Esophagus muscularis mucosa (tissue), 4 donors: ENCODE measurements around the gene CCL8. TPM values are rescaled to one million over a fixed set of nuclear protein-coding genes. Genes with fewer than 3 reads are reported as not detected.
A peak's percentile ranks its signal among the peaks of the same experiment; 100 is the strongest.
"Not testable (repeated sequence)": the region's sequence is repeated elsewhere in the genome, so short reads cannot be mapped to it uniquely, and the experiment has no call there.

ENCODE experiments used
- DNase-seq: peaks from one replicate; pipeline ENCODE4 v3.0.0-alpha.2; 2017; ENCODE audit errors: extremely low spot score
- H3K27ac ChIP-seq, 4 donors: fragments of 200-600 bp; sonication (generic); replicated peaks in 1 of 4; 1 replicate in 3 of 4; 2 replicates in 1 of 4; pipeline ENCODE4 v1.5.1; 2016 to 2019; ENCODE audit warnings: mild to moderate bottlenecking in 1 of 4
- H3K27me3 ChIP-seq, 4 donors: fragments of 200-600 bp; sonication (generic); one replicate each; pipeline versions ENCODE4 v1.5.1 to v1.6.0; 2016 to 2019
- H3K36me3 ChIP-seq, 4 donors: fragments of 200-600 bp; sonication (generic); one replicate each; pipeline ENCODE4 v1.5.1; 2016 to 2019
- H3K4me1 ChIP-seq, 4 donors: fragments of 200-600 bp; sonication (generic); one replicate each; pipeline ENCODE4 v1.5.1; 2016 to 2019
- H3K4me3 ChIP-seq, 4 donors: fragments of 200-600 bp; sonication (generic); 1 replicate in 2 of 4; 2 replicates in 2 of 4; pipeline ENCODE4 v1.5.1; 2016 to 2019; ENCODE audit warnings: mild to moderate bottlenecking in 4 of 4, moderate library complexity in 1 of 4
- H3K9me3 ChIP-seq, 4 donors: fragments of 200-600 bp; sonication (generic); 1 replicate in 3 of 4; 2 replicates in 1 of 4; pipeline ENCODE4 v1.5.1; 2016 to 2019
- CTCF ChIP-seq, 3 experiments: fragments of 200-600 bp in 2 of 3; fragments of 450-650 bp in 1 of 3; sonication (generic) in 2 of 3; IDR thresholded peaks; one replicate each; pipeline ENCODE4 v1.5.1; 2017 to 2019; ENCODE audit warnings: antibody characterized with exemption in 3 of 3, mild to moderate bottlenecking in 2 of 3, moderate library complexity in 1 of 3
- EP300 ChIP-seq: sonication (generic); formaldehyde crosslinking; IDR thresholded peaks from one replicate; pipeline ENCODE4 v1.6.1; 2017; ENCODE audit warnings: antibody characterized with exemption
- POLR2A ChIP-seq: fragments of 450-650 bp; IDR thresholded peaks from one replicate; pipeline ENCODE4 v1.6.1; 2017; ENCODE audit warnings: antibody characterized with exemption, moderate library complexity, mild to moderate bottlenecking, low read depth
- POLR2AphosphoS5 ChIP-seq, 2 donors: sonication (generic); formaldehyde crosslinking; IDR thresholded peaks; one replicate each; pipeline ENCODE4 v1.6.1; 2017; ENCODE audit warnings: antibody characterized with exemption in 2 of 2
- WGBS: methylation state at CpG from one replicate; pipeline ENCODE4 v1.1.5; 2018; 5-methylcytosine and 5-hydroxymethylcytosine counted together
- intact Hi-C: fragments of 100-400 bp; cut with DNase I; formaldehyde crosslinking; loops from one replicate; pipeline ENCODE4 v1.15.1; 2023
- total RNA-seq, 4 donors: library from RNA; depleted of rRNA; stranded (reverse); fragments of >200 nt; gene quantifications; one replicate each; pipeline versions ENCODE4 v1.1.0 to v1.2.1, GENCODE V29; 2016

CCL8 gene
- total RNA-seq, 4 donors from 2014 or later = 2.0 TPM; not detected in 3

- Histone ChIP-seq H3K4me3 (no peak overlapping the region), H3K36me3 (no peaks in the 10 kb centered on the region), H3K9me3 (peaks cover 0 to 10% (median 0%) of the 10 kb centered on the region in 4 donors), H3K27me3 (no peaks in the 10 kb centered on the region), H3K4me1 (peaks cover 0 to 6% (median 0%) of the 10 kb centered on the region in 4 donors), H3K27ac (peak overlapping the region in 1 of 4 donors; percentile 9)
- TF ChIP-seq POLR2AphosphoS5 (IDR thresholded peaks at IDR 0.05) (no peak), POLR2A (no peak), CTCF (IDR thresholded peaks at IDR 0.05) (no peak), EP300 (no peak)
- intact Hi-C loops = no loop called here
- DNase-seq = no peak
Observed at GRCh38 chr17:34321964-34322363, 2.7 kb downstream of the CCL8 start.

GRCh38 chr17:34327580-34327979, 8.3 kb downstream of the CCL8 start:
- intact Hi-C loops, H3K27me3 ChIP-seq, H3K27ac ChIP-seq, H3K4me1 ChIP-seq, DNase-seq, H3K36me3 ChIP-seq, H3K4me3 ChIP-seq: not testable (repeated sequence)
- WGBS = 46% methylated on average over 4 of the region's 4 CpGs
- H3K9me3 ChIP-seq = peaks cover 0 to 10% (median 0%) of the 10 kb centered on the region in 4 donors

- H3K27me3 ChIP-seq = no peaks in the 10 kb centered on the region
- 55% methylated on average over 1 of the region's 1 CpG for WGBS
- no peak overlapping the region for H3K27ac ChIP-seq
- H3K4me1 ChIP-seq = no peaks in the 10 kb centered on the region
- H3K4me3 ChIP-seq = no peak overlapping the region
- DNase-seq = no peak
- H3K9me3 ChIP-seq = no peaks in the 10 kb centered on the region
- intact Hi-C loops = no loop called here
- H3K36me3 ChIP-seq = no peaks in the 10 kb centered on the region
- no peak for TF ChIP-seq POLR2A
- TF ChIP-seq EP300 = no peak
- no peak for TF ChIP-seq CTCF (IDR thresholded peaks at IDR 0.05)
- TF ChIP-seq POLR2AphosphoS5 (IDR thresholded peaks at IDR 0.05) = no peak
Observed at GRCh38 chr17:34337701-34338100, 18.5 kb downstream of the CCL8 start.

- Histone ChIP-seq H3K27me3 (no peaks in the 10 kb centered on the region), H3K9me3 (no peaks in the 10 kb centered on the region), H3K27ac (no peak overlapping the region), H3K4me1 (no peaks in the 10 kb centered on the region), H3K36me3 (no peaks in the 10 kb centered on the region), H3K4me3 (no peak overlapping the region)
- intact Hi-C loops = no loop called here
- TF ChIP-seq CTCF (IDR thresholded peaks at IDR 0.05) (no peak), EP300 (no peak), POLR2AphosphoS5 (IDR thresholded peaks at IDR 0.05) (no peak), POLR2A (no peak)
- WGBS = 90% methylated on average over 3 of the region's 3 CpGs
- no peak for DNase-seq
Observed at GRCh38 chr17:34339138-34339770, 20.0 kb downstream of the CCL8 start.

GRCh38 chr17:34341916-34342315, 22.7 kb downstream of the CCL8 start:
- no peak for DNase-seq
- no peak for TF ChIP-seq POLR2AphosphoS5 (IDR thresholded peaks at IDR 0.05)
- Histone ChIP-seq H3K4me3 (no peak overlapping the region), H3K9me3 (no peaks in the 10 kb centered on the region), H3K27me3 (no peaks in the 10 kb centered on the region), H3K4me1 (no peaks in the 10 kb centered on the region), H3K27ac (no peak overlapping the region), H3K36me3 (no peaks in the 10 kb centered on the region)
- WGBS = 92% methylated on average over 2 of the region's 2 CpGs
- intact Hi-C loops = no loop called here

GRCh38 chr17:34347063-34347462, 27.8 kb downstream of the CCL8 start:
- H3K36me3 ChIP-seq = no peaks in the 10 kb centered on the region
- H3K27ac ChIP-seq = no peak overlapping the region
- intact Hi-C loops = no loop called here
- H3K4me1 ChIP-seq = no peaks in the 10 kb centered on the region
- WGBS = 70% methylated on average over 4 of the region's 4 CpGs
- no peak for TF ChIP-seq POLR2AphosphoS5 (IDR thresholded peaks at IDR 0.05)
- no peak for TF ChIP-seq POLR2A
- TF ChIP-seq CTCF (IDR thresholded peaks at IDR 0.05) = no peak
- TF ChIP-seq EP300 = no peak
- DNase-seq = peak; percentile 37
- H3K27me3 ChIP-seq = no peaks in the 10 kb centered on the region
- no peaks in the 10 kb centered on the region for H3K9me3 ChIP-seq
- no peak overlapping the region for H3K4me3 ChIP-seq
